Stimulated activated naive CD4-positive, alpha-beta T cell (primary cell): ENCODE data around the gene HIF1AN.
"Not testable (repeated sequence)": the region's sequence is repeated elsewhere in the genome, so short reads cannot be mapped to it uniquely, and the experiment has no call there.

ENCODE experiments used
- DNase-seq, 6 experiments: peaks; one replicate each; lab custom pipeline; 2025; lab: John Stamatoyannopoulos, UW

HIF1AN gene

GRCh38 chr10:100567249-100567648 lies 31.5 kb downstream of the HIF1AN start:
- no peak for DNase-seq

- no peak for DNase-seq
Measured at GRCh38 chr10:100567826-100568225, 32.1 kb downstream of the HIF1AN start.

- no peak for DNase-seq
Measured at GRCh38 chr10:100568912-100569311, 33.2 kb downstream of the HIF1AN start.

GRCh38 chr10:100569687-100570481 lies 34.1 kb downstream of the HIF1AN start:
- no peak for DNase-seq

GRCh38 chr10:100570506-100570905 lies 34.8 kb downstream of the HIF1AN start:
- no peak for DNase-seq

- DNase-seq: no peak
Measured at GRCh38 chr10:100571084-100571856, 35.5 kb downstream of the HIF1AN start.

- DNase-seq: not testable (repeated sequence)
Measured at GRCh38 chr10:100575146-100575545, 39.4 kb downstream of the HIF1AN start.

GRCh38 chr10:100575585-100576281 lies 40.0 kb downstream of the HIF1AN start:
- DNase-seq: no peak

- no peak for DNase-seq
Measured at GRCh38 chr10:100576282-100576635, 40.5 kb downstream of the HIF1AN start.

GRCh38 chr10:100579261-100580090 lies 43.7 kb downstream of the HIF1AN start:
- DNase-seq: no peak

- no peak for DNase-seq
Measured at GRCh38 chr10:100586959-100587358, 51.2 kb downstream of the HIF1AN start.

GRCh38 chr10:100598166-100598565 lies 62.4 kb downstream of the HIF1AN start:
- no peak for DNase-seq

GRCh38 chr10:100600218-100600617 lies 64.5 kb downstream of the HIF1AN start:
- no peak for DNase-seq

GRCh38 chr10:100607439-100607838 lies 71.7 kb downstream of the HIF1AN start:
- no peak for DNase-seq
